Neural progenitor cell (in vitro differentiated cells): ENCODE measurements around the gene IL36RN. TPM values are rescaled to one million over a fixed set of nuclear protein-coding genes. Genes with fewer than 3 reads are reported as not detected.

Experiments used
- DNase-seq: peaks from one replicate; pipeline ENCODE4 v3.0.0-alpha.2; 2016; ENCODE audit warnings: low spot score
- H2AFZ ChIP-seq: fragments of 200-600 bp; sonication (generic); replicated peaks from 2 replicates; pipeline ENCODE4 v1.6.1; 2016; ENCODE audit warnings: antibody characterized with exemption
- H3F3A ChIP-seq: fragments of 200-600 bp; sonication (generic); 2 replicates; pipeline ENCODE4 v1.6.1; 2016; ENCODE audit warnings: antibody characterized with exemption, low read depth
- H3K27ac ChIP-seq: fragments of 200-600 bp; sonication (generic); 2 replicates; pipeline ENCODE4 v1.5.1; 2016; ENCODE audit warnings: mild to moderate bottlenecking
- H3K27me3 ChIP-seq: fragments of 200-600 bp; sonication (generic); 2 replicates; pipeline ENCODE4 v1.6.1; 2016; ENCODE audit warnings: mild to moderate bottlenecking, moderate library complexity
- H3K36me3 ChIP-seq: fragments of 200-600 bp; sonication (generic); 2 replicates; pipeline ENCODE4 v1.5.1; 2016
- H3K4me1 ChIP-seq: fragments of 200-600 bp; sonication (generic); 2 replicates; pipeline ENCODE4 v1.6.1; 2016; ENCODE audit warnings: mixed run types
- H3K4me2 ChIP-seq: fragments of 200-600 bp; sonication (generic); 2 replicates; pipeline ENCODE4 v1.6.1; 2016
- H3K4me3 ChIP-seq: fragments of 200-600 bp; sonication (generic); 2 replicates; pipeline ENCODE4 v1.5.1; 2016
- H3K79me2 ChIP-seq: fragments of 200-600 bp; sonication (generic); 2 replicates; pipeline ENCODE4 v1.6.1; 2016; ENCODE audit warnings: low read depth
- H3K9ac ChIP-seq: fragments of 200-600 bp; sonication (generic); 2 replicates; pipeline ENCODE4 v1.6.1; 2016
- H3K9me3 ChIP-seq: fragments of 200-600 bp; sonication (generic); 2 replicates; pipeline ENCODE4 v1.5.1; 2016; ENCODE audit warnings: low read depth
- H4K20me1 ChIP-seq: fragments of 200-600 bp; sonication (generic); 2 replicates; pipeline ENCODE4 v1.6.1; 2016; ENCODE audit warnings: low read depth
- H3K27ac Mint-ChIP-seq: 3 replicates; pipeline ENCODE4 v1.8.0; 2021; ENCODE audit warnings: mixed read lengths
- H3K27me3 Mint-ChIP-seq: 2 replicates; pipeline ENCODE4 v1.8.0; 2022; ENCODE audit warnings: low read depth, mild to moderate bottlenecking, inconsistent platforms, moderate library complexity, mixed read lengths; ENCODE audit not compliant: insufficient read depth
- H3K36me3 Mint-ChIP-seq: 3 replicates; pipeline ENCODE4 v1.8.0; 2021; ENCODE audit warnings: mixed read lengths
- H3K4me1 Mint-ChIP-seq: 3 replicates; pipeline ENCODE4 v1.8.0; 2021; ENCODE audit warnings: mixed read lengths
- H3K4me3 Mint-ChIP-seq: 3 replicates; pipeline ENCODE4 v1.8.0; 2021; ENCODE audit warnings: mild to moderate bottlenecking, moderate library complexity, mixed read lengths
- H3K9me3 Mint-ChIP-seq: 3 replicates; pipeline ENCODE4 v1.8.0; 2020; ENCODE audit warnings: mixed read lengths
- CTCF ChIP-seq: fragments of 200-600 bp; sonication (generic); IDR thresholded peaks from 2 replicates; pipeline ENCODE4 v1.5.1; 2017; ENCODE audit warnings: antibody characterized with exemption, mild to moderate bottlenecking
- EZH2 ChIP-seq: fragments of 200-600 bp; sonication (generic); IDR thresholded peaks from 2 replicates; pipeline ENCODE4 v1.6.1; 2017; ENCODE audit warnings: antibody characterized with exemption, mild to moderate bottlenecking, moderate library complexity
- EZH2phosphoT487 ChIP-seq: fragments of 200-600 bp; sonication (generic); IDR thresholded peaks from 2 replicates; pipeline ENCODE4 v1.6.1; 2017; ENCODE audit warnings: antibody characterized with exemption
- total RNA-seq: library from RNA; depleted of rRNA; stranded (reverse); fragments of >200 nt; gene quantifications from 2 replicates; pipeline ENCODE4 v1.2.3, GENCODE V29; 2015; ENCODE audit warnings: low replicate concordance

IL36RN gene
- total RNA-seq, 1 donor from 2014 or later: not detected

DNA sequence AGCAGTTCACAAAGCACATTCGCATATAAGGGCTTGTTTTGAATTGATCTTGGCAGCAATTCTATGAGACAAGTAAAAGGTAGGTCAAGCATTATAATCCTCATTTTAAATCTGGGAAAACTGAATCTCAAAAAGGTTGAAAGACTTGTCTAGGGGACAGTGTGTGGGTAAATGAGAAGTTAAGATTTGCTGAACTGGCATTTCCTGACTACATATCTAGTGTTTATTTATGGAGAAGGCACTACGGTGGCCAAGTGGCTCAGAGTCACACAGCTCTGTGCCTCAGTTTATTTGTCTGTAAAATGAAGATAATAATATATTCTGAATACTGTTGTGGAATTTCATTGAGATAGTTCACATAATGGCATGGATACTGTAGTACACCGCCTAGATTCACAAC, 52.1 kb downstream of the IL36RN start:
- no peak overlapping the region for H3K27ac Mint-ChIP-seq
- TF ChIP-seq EZH2phosphoT487: no peak
- H3K27me3 Mint-ChIP-seq: peaks cover 2% of the 10 kb centered on the region
- H3K9me3 Mint-ChIP-seq: no peaks in the 10 kb centered on the region
- H3K36me3 Mint-ChIP-seq: no peaks in the 10 kb centered on the region
- Histone ChIP-seq H3K27me3 (no peaks in the 10 kb centered on the region), H3K79me2 (no peaks in the 10 kb centered on the region), H3K36me3 (no peaks in the 10 kb centered on the region), H3K4me1 (no peaks in the 10 kb centered on the region), H4K20me1 (no peaks in the 10 kb centered on the region), H2AFZ (no peak overlapping the region), H3K4me3 (no peak overlapping the region), H3K4me2 (no peak overlapping the region), H3K27ac (no peak overlapping the region), H3F3A (no peaks in the 10 kb centered on the region), H3K9ac (no peak overlapping the region), H3K9me3 (no peaks in the 10 kb centered on the region)
- no peaks in the 10 kb centered on the region for H3K4me1 Mint-ChIP-seq
- DNase-seq: no peak
- H3K4me3 Mint-ChIP-seq: no peak overlapping the region

DNA sequence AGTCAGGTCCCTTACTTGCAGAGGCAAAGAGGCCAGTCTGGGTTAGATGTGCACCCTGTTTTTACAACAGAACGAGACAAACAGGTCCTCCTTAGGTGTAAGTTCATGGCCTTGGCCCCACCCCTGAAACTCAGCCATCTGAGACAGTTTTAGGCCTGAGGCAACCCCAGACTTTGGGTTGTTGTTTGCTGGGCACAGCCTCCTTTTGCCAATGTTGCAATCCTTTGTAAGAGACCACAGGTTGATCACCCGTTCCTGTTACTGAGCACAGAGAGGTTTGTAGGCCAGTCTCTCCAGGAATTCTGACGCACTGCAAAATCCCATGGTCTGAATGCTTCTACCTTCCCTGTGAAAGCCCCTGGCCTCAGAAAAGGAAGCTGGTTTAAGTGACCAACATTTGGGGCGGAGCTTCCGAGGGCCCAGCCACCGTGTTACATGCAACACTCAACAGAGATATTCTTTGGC, 52.9 kb downstream of the IL36RN start:
- H3K4me1 ChIP-seq: no peaks in the 10 kb centered on the region
- H3K36me3 ChIP-seq: no peaks in the 10 kb centered on the region
- no peaks in the 10 kb centered on the region for H3F3A ChIP-seq
- H3K4me3 ChIP-seq: no peak overlapping the region
- no peaks in the 10 kb centered on the region for H4K20me1 ChIP-seq
- Mint-ChIP-seq H3K9me3 (no peaks in the 10 kb centered on the region), H3K27me3 (peaks cover 2% of the 10 kb centered on the region), H3K4me3 (no peak overlapping the region), H3K36me3 (no peaks in the 10 kb centered on the region), H3K27ac (no peak overlapping the region), H3K4me1 (no peaks in the 10 kb centered on the region)
- no peak overlapping the region for H2AFZ ChIP-seq
- H3K9ac ChIP-seq: no peak overlapping the region
- DNase-seq: no peak
- H3K9me3 ChIP-seq: no peaks in the 10 kb centered on the region
- no peaks in the 10 kb centered on the region for H3K79me2 ChIP-seq
- no peak overlapping the region for H3K27ac ChIP-seq
- no peak overlapping the region for H3K4me2 ChIP-seq
- H3K27me3 ChIP-seq: no peaks in the 10 kb centered on the region
- no peak for TF ChIP-seq CTCF
- no peak for TF ChIP-seq EZH2phosphoT487
- no peak for TF ChIP-seq EZH2

DNA sequence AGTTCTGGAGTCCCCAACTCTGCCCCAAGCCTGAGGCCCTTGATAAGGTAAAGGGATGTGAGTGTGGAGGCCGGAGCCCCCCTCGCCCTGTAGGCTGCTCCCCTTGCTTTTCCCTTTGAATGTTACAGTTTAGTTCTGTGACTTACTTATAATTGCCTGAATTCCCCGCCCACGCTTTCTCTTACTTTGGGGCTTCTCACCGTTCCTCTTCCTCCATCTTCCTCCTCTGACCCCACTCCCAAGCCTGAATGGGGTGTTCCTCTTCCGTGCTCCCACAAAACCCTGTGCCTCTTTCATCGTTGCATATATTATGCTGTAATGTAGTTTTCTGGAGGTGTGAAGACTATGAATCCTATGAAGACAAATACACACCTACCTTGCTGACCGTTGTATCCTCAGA, 53.4 kb downstream of the IL36RN start:
- Histone ChIP-seq H3K27me3 (no peaks in the 10 kb centered on the region), H2AFZ (no peak overlapping the region), H3K9me3 (no peaks in the 10 kb centered on the region), H3K4me2 (no peak overlapping the region), H3K79me2 (no peaks in the 10 kb centered on the region), H3F3A (no peaks in the 10 kb centered on the region), H3K36me3 (no peaks in the 10 kb centered on the region), H4K20me1 (no peaks in the 10 kb centered on the region), H3K4me1 (no peaks in the 10 kb centered on the region), H3K4me3 (no peak overlapping the region), H3K27ac (no peak overlapping the region), H3K9ac (no peak overlapping the region)
- no peak for DNase-seq
- Mint-ChIP-seq H3K4me1 (no peaks in the 10 kb centered on the region), H3K9me3 (no peaks in the 10 kb centered on the region), H3K4me3 (no peak overlapping the region), H3K27me3 (no peaks in the 10 kb centered on the region), H3K36me3 (no peaks in the 10 kb centered on the region), H3K27ac (no peak overlapping the region)
- TF ChIP-seq CTCF: no peak

GRCh38 chr2:113112871-113113270, 53.9 kb downstream of the IL36RN start:
- no peaks in the 10 kb centered on the region for H3K36me3 Mint-ChIP-seq
- Histone ChIP-seq H3K27me3 (no peaks in the 10 kb centered on the region), H3K4me3 (no peak overlapping the region), H3K27ac (no peak overlapping the region), H3K9ac (no peak overlapping the region), H3K4me1 (no peaks in the 10 kb centered on the region), H3K79me2 (no peaks in the 10 kb centered on the region), H2AFZ (no peak overlapping the region), H3F3A (no peaks in the 10 kb centered on the region), H3K4me2 (no peak overlapping the region), H3K9me3 (no peaks in the 10 kb centered on the region), H4K20me1 (no peaks in the 10 kb centered on the region), H3K36me3 (no peaks in the 10 kb centered on the region)
- H3K4me1 Mint-ChIP-seq: no peaks in the 10 kb centered on the region
- H3K4me3 Mint-ChIP-seq: no peak overlapping the region
- H3K9me3 Mint-ChIP-seq: no peaks in the 10 kb centered on the region
- no peak for DNase-seq
- no peak overlapping the region for H3K27ac Mint-ChIP-seq
- TF ChIP-seq CTCF: no peak
- TF ChIP-seq EZH2: no peak
- TF ChIP-seq EZH2phosphoT487: no peak
- H3K27me3 Mint-ChIP-seq: peaks cover under 1% of the 10 kb centered on the region
